ENCODE results near the gene NOP10.

Gene NOP10

GRCh38 chr15:34362047-34362773 lies 19.3 kb upstream of the NOP10 start:
- TF ChIP-seq, protein P1, sequence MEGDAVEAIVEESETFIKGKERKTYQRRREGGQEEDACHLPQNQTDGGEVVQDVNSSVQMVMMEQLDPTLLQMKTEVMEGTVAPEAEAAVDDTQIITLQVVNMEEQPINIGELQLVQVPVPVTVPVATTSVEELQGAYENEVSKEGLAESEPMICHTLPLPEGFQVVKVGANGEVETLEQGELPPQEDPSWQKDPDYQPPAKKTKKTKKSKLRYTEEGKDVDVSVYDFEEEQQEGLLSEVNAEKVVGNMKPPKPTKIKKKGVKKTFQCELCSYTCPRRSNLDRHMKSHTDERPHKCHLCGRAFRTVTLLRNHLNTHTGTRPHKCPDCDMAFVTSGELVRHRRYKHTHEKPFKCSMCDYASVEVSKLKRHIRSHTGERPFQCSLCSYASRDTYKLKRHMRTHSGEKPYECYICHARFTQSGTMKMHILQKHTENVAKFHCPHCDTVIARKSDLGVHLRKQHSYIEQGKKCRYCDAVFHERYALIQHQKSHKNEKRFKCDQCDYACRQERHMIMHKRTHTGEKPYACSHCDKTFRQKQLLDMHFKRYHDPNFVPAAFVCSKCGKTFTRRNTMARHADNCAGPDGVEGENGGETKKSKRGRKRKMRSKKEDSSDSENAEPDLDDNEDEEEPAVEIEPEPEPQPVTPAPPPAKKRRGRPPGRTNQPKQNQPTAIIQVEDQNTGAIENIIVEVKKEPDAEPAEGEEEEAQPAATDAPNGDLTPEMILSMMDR (conservative IDR thresholded peaks at IDR 0.05): no peak
- no peak for TF ChIP-seq ZFX (IDR thresholded peaks at IDR 0.05)
- no peak overlapping the region for H3K27ac ChIP-seq

DNA sequence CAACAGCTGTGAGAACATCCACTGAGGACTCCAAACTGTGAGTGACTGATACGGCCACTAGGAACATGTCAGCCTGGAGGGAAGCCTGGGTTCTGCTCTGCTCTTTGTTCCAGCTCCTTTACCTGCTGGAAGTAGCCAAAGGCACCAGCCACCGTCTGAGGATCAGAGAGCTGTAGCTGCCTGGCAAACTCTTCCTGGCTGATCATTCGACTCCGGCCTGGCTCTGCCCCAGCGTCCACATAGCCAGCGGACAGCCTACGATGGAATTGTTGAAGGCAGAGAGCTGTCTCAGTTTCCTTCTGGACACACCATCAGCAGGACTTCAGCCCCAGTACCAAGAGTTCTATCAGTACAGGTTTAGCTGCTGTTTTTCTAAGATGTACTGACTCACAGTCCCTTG lies 18.3 kb upstream of the NOP10 start:
- no peak for TF ChIP-seq ZFX (IDR thresholded peaks at IDR 0.05)
- TF ChIP-seq, protein P1 (conservative IDR thresholded peaks at IDR 0.05): no peak
- no peak overlapping the region for H3K27ac ChIP-seq

DNA sequence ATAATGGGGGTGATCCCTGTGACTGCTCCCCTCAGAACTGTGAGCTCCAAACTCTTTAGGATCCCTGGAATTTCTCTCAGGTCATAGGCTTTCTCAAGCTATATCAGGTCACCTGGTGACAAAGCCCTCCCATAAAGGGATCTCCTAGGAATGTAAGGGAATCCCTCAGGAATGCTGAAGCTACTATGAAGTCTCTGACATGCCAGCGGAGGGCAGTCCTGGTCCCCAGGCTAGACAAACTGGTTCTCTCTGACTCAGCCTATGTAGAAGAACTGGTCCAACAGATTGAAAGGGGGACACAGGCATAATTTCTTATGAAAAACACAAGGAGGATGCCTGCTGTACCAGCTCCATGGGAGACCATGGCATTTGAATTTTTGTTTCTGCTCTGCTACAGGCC lies 17.4 kb upstream of the NOP10 start:
- H3K27ac ChIP-seq: no peak overlapping the region
- TF ChIP-seq, protein P1 (conservative IDR thresholded peaks at IDR 0.05): 0 out of 2 replicates have a peak, but pooled peaks have one; percentile 8
- TF ChIP-seq ZFX (IDR thresholded peaks at IDR 0.05): no peak

DNA sequence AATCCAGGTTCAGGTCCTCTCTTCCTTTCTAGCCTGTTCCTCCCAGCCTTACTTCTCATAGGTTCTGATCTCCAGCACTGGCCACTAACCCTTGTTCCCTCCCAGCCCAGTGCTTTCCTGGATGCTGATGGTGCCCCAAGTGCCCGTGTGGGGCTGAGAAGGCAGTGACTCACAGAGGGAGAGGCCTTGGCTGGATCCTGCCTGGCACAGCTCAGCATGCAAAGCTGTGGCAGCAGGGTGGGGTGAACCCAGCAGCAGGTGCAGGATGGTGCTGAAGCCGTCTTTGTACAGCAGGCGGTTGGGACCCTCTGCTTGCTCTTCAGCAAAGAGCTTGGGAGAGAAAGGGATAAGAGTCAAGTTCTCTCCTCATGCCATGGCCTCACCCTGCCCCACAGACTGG lies 16.5 kb upstream of the NOP10 start:
- TF ChIP-seq ZFX (IDR thresholded peaks at IDR 0.05): no peak
- TF ChIP-seq, protein P1 (conservative IDR thresholded peaks at IDR 0.05): no peak
- no peak overlapping the region for H3K27ac ChIP-seq

DNA sequence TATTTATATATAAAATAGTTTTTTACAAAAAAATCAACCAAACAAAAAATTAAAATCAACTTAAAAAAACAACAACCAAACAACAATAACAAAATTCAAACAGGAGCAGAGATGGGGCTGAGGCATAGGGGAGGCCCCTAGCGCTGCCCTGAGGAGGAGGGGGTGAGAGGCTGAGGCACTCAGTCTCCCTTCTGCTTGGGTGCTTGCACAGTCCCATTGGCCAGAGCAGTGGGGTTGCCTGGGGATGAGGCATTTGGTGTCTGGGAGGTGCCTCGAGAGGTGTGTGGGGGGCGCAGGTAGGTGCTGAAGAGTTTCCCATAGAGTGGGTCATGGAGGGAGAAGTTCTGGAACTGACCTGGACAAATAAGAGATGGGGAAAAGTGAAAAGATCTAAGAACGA lies 16.0 kb upstream of the NOP10 start:
- no peak for TF ChIP-seq ZFX (IDR thresholded peaks at IDR 0.05)
- TF ChIP-seq, protein P1 (conservative IDR thresholded peaks at IDR 0.05): no peak
- H3K27ac ChIP-seq: no peak overlapping the region

DNA sequence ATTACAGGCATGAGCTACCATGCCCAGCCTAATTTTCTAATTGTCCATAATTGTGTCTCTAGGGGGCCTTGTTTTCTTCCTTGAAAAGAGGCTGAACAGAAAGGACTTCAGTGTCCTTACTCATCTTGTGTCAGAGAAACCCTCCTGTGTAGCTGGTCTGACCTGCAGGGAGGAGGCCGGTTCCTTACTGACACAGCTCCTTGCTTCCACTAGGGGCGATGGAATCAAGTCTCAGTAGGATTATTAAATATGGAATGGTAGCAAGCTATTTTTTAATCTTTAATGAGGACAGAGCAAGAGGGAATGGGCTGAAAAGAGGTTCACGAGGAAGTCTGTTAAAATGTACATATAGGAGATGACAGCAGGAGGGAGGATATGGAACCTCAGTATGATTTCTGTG lies 15.4 kb upstream of the NOP10 start:
- H3K27ac ChIP-seq: no peak overlapping the region
- TF ChIP-seq, protein P1 (conservative IDR thresholded peaks at IDR 0.05): no peak; the same call in 1 of the 2 replicates
- TF ChIP-seq ZFX (IDR thresholded peaks at IDR 0.05): no peak

DNA sequence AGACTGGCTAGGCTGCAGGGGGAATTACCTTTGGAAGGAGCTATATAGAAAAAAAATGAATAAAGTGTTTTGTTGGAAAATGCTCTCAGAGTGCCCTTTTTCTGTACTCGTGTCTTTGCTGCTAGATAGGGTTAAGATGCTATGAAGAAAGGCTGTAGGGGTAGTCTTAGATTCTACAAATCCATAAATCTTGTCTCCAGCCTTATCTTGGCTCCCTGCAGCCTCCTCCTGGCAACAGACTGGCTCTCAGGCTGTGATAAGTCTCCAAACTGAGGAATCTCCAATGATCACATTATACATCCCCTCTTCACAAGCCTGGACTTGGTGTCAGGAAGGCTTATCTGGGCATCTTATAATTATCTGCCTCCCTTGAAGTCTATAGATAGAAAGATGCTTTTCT lies 14.7 kb upstream of the NOP10 start:
- H3K27ac ChIP-seq: no peak overlapping the region
- no peak for TF ChIP-seq ZFX (IDR thresholded peaks at IDR 0.05)
- TF ChIP-seq, protein P1 (conservative IDR thresholded peaks at IDR 0.05): no peak

Data from C4-2B (cell line).